Bronchial epithelial cell (primary cell): Measurements from ENCODE around the gene F13A1. TPM values are rescaled to one million over a fixed set of nuclear protein-coding genes. Genes with fewer than 3 reads are reported as not detected.

Experiments used
- DNase-seq: peaks from one replicate; pipeline ENCODE4 v3.0.0-alpha.2; 2010; ENCODE audit warnings: low read depth
- FAIRE-seq: peaks from 2 replicates; lab custom pipeline; 2011; peaks lifted over from hg19 to GRCh38; lab: Jason Lieb, UNC
- H3K27me3 ChIP-seq: 2 replicates; pipeline ENCODE4 v1.5.1; 2011; ENCODE audit warnings: low read length; ENCODE audit not compliant: control insufficient read depth, insufficient read depth
- H3K36me3 ChIP-seq: 2 replicates; pipeline ENCODE4 v1.5.1; 2011; ENCODE audit warnings: low read length; ENCODE audit not compliant: control insufficient read depth, insufficient read depth
- H3K4me3 ChIP-seq: 2 replicates; pipeline ENCODE4 v1.5.1; 2011; ENCODE audit warnings: mild to moderate bottlenecking, low read depth, low read length, control low read depth
- total RNA-seq: library from RNA; depleted of rRNA; stranded (reverse); fragments of >200 nt; gene quantifications from 2 replicates; pipeline ENCODE4 v1.2.1, GENCODE V29; 2014
- TF ChIP-seq, protein P1 (sequence below): IDR thresholded peaks from 2 replicates; pipeline ENCODE4 v1.5.1; 2011; ENCODE audit warnings: mild to moderate bottlenecking, moderate library complexity, low read length, control low read depth, inconsistent platforms; ENCODE audit not compliant: insufficient read depth, severe bottlenecking

Gene F13A1
- total RNA-seq, 1 donor from 2014 or later: not detected

DNA sequence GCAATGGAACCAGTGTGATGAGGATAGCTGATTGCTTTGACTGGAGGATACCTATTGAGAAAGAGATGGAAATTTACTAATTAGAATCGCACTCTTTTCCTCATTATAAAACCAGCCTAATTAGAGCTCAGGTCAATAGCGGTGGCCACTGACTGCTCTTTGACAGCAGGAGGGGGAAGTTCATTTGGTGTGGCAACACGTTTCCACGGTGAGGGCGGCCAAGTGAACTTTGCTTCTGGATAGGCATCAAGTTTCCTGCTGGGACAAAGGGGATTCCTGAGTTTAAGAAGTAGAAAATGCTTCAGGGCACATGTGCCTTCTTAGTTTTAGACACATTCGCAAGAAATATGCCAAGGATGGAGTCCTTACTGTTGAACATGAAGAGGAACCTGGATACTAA, 168.4 kb downstream of the F13A1 start:
- no peaks in the 10 kb centered on the region for H3K27me3 ChIP-seq
- DNase-seq: no peak

DNA sequence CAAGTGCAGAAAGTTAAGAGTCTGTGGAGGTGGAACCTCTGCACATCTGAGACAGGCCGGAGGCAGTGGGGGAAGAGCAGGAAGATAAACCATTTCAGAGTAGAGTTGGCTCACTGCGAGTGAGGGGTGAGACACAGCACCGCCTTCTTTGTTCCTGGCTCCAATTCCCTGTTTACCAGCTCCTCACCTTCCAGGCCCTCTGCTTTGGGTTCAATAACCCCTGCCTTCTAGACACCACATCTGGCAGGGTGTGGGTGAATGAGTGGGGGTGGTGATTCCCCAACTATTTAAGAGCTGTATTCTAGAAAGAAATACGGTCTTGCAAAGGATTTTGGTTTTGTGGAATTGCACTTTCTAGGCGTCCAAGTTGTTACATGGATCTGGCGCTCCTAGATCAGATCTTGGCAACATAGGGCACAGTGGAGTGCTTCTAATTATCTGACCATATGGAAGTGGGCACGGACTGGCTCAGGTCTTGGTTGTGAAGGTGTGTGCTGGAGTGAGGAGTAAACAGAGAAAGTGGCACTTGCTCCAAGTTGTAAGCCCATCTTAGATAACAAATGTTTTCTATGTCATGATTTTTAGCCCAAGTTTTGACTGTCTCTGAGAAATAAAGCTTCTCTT, 172.2 kb downstream of the F13A1 start:
- H3K27me3 ChIP-seq: no peaks in the 10 kb centered on the region
- H3K4me3 ChIP-seq: no peak overlapping the region
- no peak for FAIRE-seq
- H3K36me3 ChIP-seq: no peaks in the 10 kb centered on the region
- DNase-seq: no peak
- TF ChIP-seq, protein P1, sequence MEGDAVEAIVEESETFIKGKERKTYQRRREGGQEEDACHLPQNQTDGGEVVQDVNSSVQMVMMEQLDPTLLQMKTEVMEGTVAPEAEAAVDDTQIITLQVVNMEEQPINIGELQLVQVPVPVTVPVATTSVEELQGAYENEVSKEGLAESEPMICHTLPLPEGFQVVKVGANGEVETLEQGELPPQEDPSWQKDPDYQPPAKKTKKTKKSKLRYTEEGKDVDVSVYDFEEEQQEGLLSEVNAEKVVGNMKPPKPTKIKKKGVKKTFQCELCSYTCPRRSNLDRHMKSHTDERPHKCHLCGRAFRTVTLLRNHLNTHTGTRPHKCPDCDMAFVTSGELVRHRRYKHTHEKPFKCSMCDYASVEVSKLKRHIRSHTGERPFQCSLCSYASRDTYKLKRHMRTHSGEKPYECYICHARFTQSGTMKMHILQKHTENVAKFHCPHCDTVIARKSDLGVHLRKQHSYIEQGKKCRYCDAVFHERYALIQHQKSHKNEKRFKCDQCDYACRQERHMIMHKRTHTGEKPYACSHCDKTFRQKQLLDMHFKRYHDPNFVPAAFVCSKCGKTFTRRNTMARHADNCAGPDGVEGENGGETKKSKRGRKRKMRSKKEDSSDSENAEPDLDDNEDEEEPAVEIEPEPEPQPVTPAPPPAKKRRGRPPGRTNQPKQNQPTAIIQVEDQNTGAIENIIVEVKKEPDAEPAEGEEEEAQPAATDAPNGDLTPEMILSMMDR: no peak

More for the DNA sequence above, 168.4 kb downstream of the F13A1 start:
- TF ChIP-seq, protein P1: no peak
- Histone ChIP-seq H3K36me3 (no peaks in the 10 kb centered on the region), H3K4me3 (no peak overlapping the region)
- FAIRE-seq: no peak

DNA sequence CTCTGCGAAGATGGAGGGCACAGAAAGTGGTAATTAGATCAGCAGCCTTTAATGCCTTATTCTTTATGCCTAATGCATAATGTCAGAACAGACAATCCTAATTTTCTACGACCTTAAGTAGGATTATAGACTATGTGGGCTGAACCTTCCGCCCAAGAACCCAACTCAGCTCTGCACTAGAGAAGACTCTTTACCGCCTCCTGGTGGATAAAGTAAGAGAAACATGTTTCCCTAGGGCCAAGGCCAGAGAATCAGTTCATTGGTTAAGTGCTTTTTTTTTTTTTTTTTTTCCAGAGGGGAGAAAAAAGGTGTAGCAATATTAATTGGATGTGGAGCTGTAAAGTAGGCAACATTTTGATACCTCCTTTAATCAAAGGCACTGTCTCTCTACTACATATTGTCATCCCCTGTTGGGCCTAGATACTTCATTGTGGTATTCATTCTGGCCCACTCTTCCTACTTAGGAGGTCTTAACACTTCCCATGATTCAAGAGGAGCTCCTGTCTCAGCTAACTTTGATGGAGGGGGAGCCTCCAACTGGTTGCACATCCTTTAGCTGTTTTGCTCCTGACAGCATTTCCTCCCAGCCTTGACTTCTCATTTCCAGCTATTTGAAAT, 188.9 kb downstream of the F13A1 start:
- no peaks in the 10 kb centered on the region for H3K36me3 ChIP-seq
- TF ChIP-seq, protein P1: peak; percentile 32
- FAIRE-seq (no peak), DNase-seq (peak; percentile 2)
- no peak overlapping the region for H3K4me3 ChIP-seq
- H3K27me3 ChIP-seq: no peaks in the 10 kb centered on the region

DNA sequence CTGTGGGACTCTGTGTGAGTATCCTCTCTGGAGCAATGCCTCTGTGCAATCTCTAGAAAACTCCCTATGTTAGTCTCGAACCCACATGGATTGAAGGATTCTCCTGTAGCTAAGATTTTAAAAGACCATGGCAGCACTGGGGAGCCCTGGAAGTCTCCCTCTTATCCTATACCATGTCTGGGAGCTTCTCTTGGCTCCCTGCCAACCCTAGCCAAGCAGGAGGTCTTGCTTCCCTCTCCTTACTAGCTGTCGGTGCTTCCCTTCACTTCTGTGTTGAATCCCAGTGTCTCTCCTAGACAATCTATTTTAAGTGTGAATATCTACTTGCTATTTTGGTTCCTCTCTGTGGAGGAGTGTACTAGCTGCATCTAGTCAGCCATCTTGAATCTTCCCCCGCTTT, 195.0 kb downstream of the F13A1 start:
- DNase-seq (no peak), FAIRE-seq (peak; percentile 23)
- H3K36me3 ChIP-seq: no peaks in the 10 kb centered on the region
- H3K27me3 ChIP-seq: no peaks in the 10 kb centered on the region
- TF ChIP-seq, protein P1: no peak
- H3K4me3 ChIP-seq: no peak overlapping the region

DNA sequence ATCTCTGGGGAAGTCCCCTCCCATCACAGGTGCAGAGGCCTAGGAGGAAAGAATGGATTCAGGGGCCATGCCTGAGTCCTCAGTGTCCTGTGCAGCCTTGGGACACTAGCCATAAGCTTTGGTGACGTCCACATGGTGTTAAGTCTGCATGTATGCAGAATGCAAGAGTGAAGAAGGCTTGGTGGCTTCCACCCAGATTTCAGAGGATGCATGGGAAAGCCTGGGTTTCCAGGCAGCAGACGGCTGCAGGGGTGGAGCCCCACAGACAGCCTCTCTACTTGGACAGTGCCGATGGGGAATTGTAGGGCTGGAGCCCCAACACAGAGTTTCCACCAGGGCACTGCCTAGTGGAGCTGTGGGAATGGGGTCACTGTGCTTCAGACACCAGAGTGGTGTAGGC, 196.7 kb downstream of the F13A1 start:
- Histone ChIP-seq H3K4me3 (no peak overlapping the region), H3K36me3 (no peaks in the 10 kb centered on the region), H3K27me3 (no peaks in the 10 kb centered on the region)
- TF ChIP-seq, protein P1: no peak
- FAIRE-seq (no peak), DNase-seq (no peak)

DNA sequence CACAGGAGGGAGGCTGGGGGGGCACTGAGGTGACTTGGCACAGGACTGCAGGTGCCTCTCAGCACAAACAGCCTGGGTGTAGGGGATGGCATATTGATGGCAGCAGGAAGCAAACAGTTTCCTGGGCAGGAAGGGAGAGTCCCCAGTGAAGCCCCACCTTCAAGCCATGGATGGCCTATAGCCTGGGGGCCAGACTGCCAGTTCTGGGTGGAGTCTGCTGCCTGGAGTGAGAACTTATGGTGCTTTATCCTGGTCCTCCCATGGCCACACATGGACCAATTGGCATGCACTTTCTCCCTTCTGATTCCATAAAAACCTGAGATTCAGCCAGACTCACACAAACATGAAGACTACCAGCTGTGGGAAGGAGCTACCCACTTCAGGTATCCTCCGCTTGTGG, 198.5 kb downstream of the F13A1 start:
- H3K36me3 ChIP-seq: no peaks in the 10 kb centered on the region
- H3K4me3 ChIP-seq: no peak overlapping the region
- H3K27me3 ChIP-seq: no peaks in the 10 kb centered on the region
- DNase-seq: no peak
- TF ChIP-seq, protein P1: no peak
- no peak for FAIRE-seq
